DMS53 treated with DMSO at 0.1 percent for 48 hours (cell line): ENCODE data around the gene TANGO6.
A peak's percentile ranks its signal among the peaks of the same experiment; 100 is the strongest.

ENCODE experiments used
- DNase-seq: peaks from one replicate; lab custom pipeline; 2025; ENCODE audit not compliant: unreplicated experiment; lab: John Stamatoyannopoulos, UW

TANGO6 gene

DNA sequence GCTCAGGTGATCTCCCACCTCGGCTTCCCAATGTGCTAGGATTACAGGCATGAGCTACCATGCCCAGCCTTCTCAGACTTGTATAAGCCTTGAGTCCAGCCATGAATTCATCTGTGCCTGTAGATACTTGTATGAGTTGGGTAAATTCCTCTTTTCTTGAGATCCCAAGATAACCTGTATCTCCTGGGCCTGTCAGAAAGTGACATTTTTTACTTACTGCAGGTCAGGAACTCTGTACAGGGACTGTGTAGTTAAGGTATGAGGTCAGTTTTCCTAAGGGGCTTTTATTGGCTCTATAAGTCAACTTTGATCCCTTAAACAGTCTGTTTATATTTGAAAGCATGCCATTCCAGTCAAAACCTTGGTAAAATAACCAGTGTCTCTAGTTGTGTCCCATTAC, 155.8 kb downstream of the TANGO6 start:
- no peak for DNase-seq

- no peak for DNase-seq
Measured at GRCh38 chr16:69003500-69003899, 160.2 kb downstream of the TANGO6 start.

DNA sequence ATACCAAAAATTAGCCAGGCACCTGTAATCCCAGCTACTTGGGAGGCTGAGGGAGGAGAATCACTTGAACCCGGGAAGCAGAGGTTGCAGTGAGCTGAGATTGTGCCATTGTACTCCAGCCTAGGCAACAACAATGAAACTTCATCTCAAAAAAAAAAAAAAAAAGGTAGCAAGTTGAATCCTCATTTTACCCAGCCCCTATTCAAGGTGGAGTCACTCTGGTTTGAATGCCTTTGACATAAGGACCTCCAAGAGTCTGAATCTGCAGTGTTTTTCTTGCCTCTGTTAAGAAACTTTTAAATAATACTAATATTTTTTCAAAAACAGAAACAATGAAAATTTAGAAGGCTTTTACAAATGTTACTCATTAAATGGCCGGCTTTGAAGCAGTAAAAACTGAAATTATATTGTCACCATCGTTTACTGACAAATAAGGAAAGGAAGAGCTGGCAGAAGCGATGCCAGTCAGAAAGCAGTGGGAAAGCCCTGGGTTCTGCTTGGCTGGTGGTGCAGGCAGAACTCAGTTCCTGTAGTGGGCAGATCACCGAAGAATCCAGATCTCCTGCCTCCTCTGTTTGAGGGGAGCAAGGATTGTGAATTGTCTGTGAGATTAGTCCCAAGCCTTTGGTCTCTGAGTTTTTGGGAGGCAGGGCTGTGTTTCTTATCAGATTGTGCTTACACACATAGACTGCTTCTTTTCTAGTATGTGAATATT, 162.5 kb downstream of the TANGO6 start:
- no peak for DNase-seq

DNA sequence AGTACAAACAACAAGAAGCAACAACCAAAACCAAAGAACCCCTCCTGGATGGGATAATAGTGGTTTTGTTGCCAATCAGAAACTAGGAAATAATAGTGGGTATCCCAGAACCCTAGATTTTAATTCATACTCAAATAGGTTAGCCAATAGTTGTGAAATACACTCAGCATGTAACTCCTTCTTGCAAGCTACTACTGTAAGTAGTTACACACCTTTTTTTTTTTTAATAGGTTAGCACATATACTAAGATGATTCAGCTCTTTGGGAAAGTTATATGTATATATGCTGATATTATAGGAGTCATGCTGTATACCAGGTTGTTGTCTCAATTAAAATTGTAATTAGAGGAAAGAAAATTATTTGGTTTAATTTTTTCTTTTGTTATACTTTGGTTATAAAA, 169.6 kb downstream of the TANGO6 start:
- no peak for DNase-seq

DNA sequence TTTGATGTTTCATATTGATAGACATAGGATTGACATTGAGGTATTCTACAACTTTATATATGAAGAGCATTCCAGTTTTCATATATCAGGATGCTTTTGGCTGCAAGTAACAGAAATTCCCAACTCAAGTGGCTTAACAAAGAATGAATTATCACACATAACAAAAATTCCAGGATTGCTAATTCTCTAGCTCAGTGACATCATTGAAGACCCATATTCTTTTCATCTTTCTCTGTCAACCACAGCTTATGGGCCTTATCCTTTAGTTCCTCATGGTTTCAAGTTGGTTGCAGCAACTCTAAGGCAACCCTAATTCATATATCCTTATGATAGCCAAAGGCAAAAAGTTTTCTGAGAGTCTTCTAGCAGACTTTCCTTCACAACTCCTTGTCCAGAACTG, 170.7 kb downstream of the TANGO6 start:
- DNase-seq = no peak

- no peak for DNase-seq
Measured at GRCh38 chr16:69014811-69015210, 171.5 kb downstream of the TANGO6 start.

DNA sequence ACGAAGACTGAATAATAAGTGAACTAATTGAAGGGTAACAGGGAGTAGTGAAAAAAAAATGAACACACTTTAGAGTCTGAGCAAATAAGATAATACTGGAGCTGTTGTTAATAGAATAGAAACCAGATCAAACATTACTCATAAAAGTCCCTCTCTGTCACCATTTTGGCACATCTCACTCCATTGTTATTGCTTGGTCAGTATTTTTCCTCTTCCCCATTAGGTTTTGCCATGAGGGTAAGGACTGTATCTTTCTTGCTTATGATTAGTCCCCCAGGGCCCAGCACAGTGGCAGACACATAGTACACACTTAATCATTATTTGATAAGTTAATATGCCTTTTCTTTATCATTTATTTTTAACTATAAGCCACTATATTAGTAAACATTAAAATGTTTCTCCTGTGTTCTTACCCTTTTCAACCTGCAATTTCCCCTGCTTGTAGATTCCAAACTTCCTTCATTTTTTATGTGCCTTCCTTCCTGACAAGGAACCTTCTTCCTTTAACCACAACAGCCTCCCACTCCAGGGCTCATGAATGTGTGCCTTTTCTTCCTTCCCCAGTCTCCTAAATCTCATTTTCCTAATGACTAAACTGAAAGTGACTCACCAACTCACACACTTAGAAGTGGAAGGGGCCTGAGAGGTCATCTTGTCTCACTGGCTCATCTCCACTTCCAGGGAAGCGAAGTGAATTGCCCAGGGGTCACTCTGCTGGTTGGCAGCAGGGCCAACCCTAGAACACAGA, 173.9 kb downstream of the TANGO6 start:
- DNase-seq = peak; percentile 1

- DNase-seq = no peak
Measured at GRCh38 chr16:69019811-69020210, 176.5 kb downstream of the TANGO6 start.

DNA sequence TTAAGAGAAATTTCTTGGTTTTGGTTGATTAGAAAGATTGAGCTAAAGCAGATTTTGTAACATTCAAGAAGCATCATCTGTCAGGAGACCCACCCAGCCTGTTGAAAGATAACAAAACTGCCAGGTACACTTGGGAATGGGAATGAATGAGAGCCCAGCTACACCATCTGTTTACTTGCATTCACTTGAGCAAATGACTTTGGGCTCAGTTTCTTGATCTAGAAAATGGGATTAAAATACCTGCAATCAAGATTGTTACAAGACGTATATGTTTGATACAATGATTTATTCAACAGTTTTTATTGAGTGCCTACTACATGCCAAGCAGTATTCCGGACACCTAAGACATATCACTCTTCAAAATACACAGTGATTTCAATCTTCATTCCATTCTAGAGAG, 185.8 kb downstream of the TANGO6 start:
- DNase-seq = no peak

DNA sequence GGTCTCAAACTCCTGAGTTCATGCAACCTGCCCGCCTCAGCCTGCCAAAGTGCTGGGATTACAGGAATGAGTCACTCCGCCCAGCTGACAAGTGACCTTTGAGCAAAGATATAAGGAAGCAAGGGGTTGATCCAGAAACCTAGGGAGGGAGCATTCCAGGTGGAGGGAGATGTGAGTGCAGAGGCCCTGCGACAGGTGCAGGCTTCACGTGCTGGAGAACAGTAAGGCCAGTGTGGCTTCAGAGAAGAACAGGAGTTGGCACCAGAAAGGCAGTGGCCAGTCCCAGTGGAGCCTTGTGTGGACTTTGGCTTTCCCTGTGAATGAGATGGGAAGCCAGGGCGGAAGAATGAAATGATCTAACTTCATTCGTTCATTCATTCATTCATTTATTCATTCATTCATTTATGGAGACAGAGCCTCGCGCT, 188.6 kb downstream of the TANGO6 start:
- DNase-seq = peak; percentile 64

DNA sequence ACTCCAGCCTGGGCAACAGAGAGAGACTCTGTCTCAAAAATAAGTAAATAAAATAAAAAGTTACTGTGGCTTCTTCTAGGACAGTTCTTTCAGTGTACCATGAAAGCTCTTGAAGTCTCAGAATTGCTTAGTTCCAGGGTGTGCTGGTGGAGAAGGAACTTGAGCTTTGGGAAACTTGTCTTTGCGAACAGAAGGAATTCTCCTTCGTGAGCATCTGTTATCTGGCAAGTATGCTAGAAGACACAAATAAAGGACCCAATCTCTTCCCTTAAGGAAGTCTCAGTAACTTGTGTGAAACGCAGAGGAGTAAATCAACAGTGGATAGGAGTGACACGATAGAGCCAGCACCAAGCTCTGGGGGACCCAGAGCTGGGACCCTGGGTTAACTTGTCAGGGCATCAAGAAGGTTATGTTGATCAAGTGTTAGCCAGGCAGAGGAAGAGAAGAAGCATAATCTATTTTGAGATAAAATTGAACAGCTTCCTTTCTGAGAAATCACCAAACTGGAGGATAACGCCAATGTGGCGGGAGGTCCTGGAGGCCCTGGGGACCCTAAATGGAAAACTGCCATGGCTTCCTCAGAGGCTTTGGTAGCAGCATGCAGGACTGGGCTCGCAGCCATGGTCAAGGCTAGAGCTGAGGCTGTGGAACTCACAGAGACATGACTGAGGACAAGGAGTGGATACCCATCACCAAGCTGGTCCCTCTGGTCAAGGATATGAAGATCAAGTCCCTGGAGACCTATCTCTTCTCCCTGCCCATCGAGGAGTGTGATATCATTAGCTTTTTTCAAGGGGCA, 190.0 kb downstream of the TANGO6 start:
- no peak for DNase-seq

GRCh38 chr16:69035375-69035774, 192.0 kb downstream of the TANGO6 start:
- DNase-seq = no peak

GRCh38 chr16:69036399-69037091, 193.2 kb downstream of the TANGO6 start:
- no peak for DNase-seq

- no peak for DNase-seq
Measured at GRCh38 chr16:69037373-69038160, 194.2 kb downstream of the TANGO6 start.

GRCh38 chr16:69039333-69039941, 196.1 kb downstream of the TANGO6 start:
- no peak for DNase-seq

DNA sequence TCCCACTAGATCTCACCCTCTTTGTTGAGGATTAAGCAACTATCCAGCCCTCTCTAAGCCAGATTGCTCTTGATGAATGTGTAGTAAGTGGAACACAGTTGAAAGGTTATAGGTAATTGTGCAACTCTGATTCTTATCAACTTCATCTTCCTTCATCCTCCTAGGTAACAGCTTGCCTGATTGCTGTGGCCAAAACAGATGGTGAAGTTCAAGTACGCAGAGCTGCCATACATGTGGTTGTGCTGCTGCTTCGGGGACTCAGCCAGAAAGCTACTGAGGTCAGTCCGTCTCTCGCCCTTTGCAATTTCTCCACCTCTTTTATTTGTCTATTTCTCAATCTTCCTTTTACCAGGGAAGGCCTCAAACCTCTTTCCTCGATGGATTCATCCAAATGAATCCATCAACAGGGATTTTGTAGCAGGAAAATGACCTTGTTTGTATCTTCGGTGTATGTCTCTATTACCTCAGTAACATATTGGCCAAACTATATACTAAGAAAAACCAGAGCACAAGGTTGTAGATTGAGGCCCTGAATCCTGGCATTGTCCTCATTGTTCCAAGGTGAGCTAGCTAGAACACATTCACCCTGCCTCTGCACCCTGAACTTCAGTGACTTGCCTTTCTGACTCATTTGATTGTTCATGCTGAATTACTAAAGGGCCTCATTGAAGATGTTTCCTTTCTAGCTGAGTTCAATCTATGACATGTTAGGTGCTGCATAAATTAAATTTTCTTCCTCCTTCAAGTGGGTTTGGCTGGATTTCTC, 197.0 kb downstream of the TANGO6 start:
- DNase-seq = no peak

DNA sequence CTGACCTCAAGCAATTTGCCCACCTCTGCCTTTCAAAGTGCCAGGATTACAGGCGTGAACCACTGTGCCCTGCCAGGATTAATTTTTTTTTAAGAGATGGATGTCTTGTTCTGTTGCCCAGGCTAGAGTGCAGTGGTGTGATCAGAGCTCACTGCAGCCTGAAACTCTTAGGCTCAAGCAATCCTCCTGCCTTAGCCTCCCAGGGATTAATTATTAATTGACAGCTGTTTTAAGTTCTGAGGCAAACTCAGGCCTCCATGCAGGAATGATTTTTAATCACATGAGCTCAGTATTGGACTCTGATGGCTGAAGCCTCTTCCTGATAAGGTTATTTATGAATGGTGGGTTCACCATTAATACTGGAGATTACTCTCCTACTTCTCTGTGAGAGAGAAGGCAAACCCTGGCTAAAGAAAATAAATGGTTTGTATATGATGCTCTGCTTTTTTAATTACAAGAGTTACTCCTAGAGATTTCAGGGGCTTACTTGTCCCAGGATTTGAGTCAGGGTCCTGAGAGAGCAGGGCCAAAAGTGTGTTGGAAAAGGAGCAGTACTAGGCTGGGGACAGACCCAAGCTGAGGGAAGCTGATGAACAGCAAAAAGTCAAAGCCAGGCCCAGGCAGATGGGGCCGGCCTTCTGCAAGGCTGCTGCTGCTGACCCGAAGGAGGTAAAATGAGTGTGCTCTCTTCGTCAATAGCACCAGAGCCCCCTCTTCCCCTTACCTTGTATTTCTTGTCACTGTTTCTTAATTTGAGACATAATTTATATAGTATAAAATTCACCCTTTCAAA, 205.2 kb downstream of the TANGO6 start:
- no peak for DNase-seq

DNA sequence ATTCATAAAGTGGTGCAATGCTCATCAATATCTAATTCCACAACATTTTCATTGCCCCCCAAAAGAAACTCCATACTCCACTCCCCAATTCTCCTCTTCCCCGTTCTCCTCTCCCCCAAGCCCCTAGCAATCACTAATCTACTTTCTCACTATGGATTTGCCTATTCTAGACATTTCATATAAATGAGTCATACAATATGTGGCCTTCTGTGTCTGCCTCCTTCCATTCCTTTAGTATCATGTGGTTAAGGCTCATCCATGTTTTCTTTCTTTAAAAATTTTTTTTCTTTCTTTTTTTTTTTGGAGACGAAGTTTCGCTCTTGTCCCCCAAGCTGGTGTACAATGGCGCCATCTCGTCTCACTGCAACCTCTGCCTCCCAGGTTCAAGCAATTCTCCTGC, 205.8 kb downstream of the TANGO6 start:
- DNase-seq = no peak
